HG02884 (cell line): ENCODE results near the gene RTN1.

Experiments used
- ATAC-seq: cut with Tn5 transposase; IDR thresholded peaks from one replicate; pipeline ENCODE4 v1.9.1; 2021; ENCODE audit warnings: mild to moderate bottlenecking, moderate library complexity; ENCODE audit not compliant: unreplicated experiment

Gene RTN1

GRCh38 chr14:59566725-59567124 is 303.9 kb downstream of the RTN1 start:
- ATAC-seq = no peak

- ATAC-seq = no peak
Measured at GRCh38 chr14:59566296-59566695, 304.3 kb downstream of the RTN1 start.

DNA sequence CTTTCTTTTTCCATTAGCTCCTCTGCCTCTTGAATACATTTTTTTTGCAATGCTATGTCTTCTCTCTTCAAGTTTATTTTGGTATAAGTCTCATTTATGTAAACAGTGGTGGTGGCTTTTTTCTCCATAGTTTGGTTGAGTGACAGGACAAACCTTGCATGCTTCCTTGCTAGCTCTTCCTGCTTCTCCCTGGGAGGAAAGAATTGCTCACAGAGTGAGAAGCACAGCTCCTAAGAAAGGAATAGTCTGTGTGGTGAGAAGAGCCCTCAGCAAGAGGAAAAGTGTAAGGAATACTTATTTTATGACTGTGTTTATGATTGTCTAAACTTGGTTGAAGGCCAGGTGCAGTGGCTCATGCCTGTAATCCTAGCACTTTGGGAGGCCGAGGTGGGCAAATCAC is 305.5 kb downstream of the RTN1 start:
- ATAC-seq = no peak

GRCh38 chr14:59564366-59564765 is 306.2 kb downstream of the RTN1 start:
- no peak for ATAC-seq

DNA sequence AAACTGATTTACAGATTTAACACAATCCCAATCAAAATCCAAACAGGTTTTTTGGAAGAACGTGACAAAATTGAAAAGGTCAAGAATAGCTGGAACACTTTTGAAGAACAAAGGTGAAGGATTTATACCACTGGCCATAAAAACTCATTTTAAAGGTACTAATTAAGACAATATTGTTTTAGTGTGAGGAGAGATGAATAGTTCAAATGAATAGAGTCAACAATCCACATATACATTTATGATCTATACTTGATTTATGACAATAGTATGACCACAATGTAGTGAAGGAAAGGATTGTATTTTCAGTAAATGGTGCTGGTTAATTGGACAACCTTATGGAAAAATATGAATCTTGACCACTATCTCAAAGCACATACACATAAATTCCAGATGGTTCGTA is 323.3 kb downstream of the RTN1 start:
- no peak for ATAC-seq
